Thyroid gland (tissue), 4 donors: ENCODE data around the gene RXRB.

ENCODE experiments used
- CTCF ChIP-seq, 6 experiments: fragments of 200-600 bp in 3 of 6; fragments of 450-650 bp in 3 of 6; sonication (generic) in 3 of 6; IDR thresholded peaks; one replicate each; pipeline ENCODE4 v1.5.1; 2016 to 2019; ENCODE audit warnings: antibody characterized with exemption in 6 of 6, mild to moderate bottlenecking in 2 of 6, inconsistent platforms in 1 of 6, moderate library complexity in 1 of 6
- POLR2A ChIP-seq, 2 donors: fragments of 450-650 bp; IDR thresholded peaks; one replicate each; pipeline ENCODE4 v1.6.1; 2017; ENCODE audit warnings: antibody characterized with exemption in 2 of 2, mild to moderate bottlenecking in 2 of 2, moderate library complexity in 1 of 2

GRCh38 chr6:33183071-33183683, 17.3 kb downstream of the RXRB start:
- TF ChIP-seq CTCF (IDR thresholded peaks at IDR 0.05) (no peak), POLR2A (IDR thresholded peaks at IDR 0.05) (no peak)
